Measurements from ENCODE around the gene DXO.

Gene DXO

DNA sequence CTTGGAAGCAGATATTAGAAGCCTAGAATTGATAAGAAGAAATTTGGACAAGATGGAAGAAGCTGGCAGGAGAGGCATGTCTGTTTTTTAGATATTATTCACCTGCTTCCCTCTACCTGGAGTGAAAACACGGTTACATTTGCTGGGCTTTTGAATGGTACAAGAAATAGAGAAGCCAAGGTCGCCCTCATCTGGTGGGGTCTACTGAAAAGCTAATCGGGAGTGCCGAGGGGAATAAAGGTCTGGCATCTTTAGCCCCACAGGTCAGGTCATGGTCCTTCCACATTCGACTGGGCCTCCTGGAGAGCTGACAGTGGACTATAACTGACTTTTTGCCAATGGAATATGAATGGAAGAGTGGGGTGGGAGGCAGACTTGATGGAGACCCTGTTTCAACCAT, 49.0 kb downstream of the DXO start:
- Histone ChIP-seq H3K79me2 (ENCODE audit: insufficient read depth, low read length) (no peaks in the 10 kb centered on the region), H3K9me3 (ENCODE audit: insufficient read depth, low read length) (no peaks in the 10 kb centered on the region), H3F3A (ENCODE audit: insufficient read depth) (no peaks in the 10 kb centered on the region), H3K9ac (ENCODE audit: low read length) (no peak overlapping the region), H4K20me1 (ENCODE audit: low read depth, low read length) (no peaks in the 10 kb centered on the region), H3K36me3 (ENCODE audit: low read length) (no peaks in the 10 kb centered on the region), H2AFZ (ENCODE audit: low read depth, low read length, severe bottlenecking) (no peak overlapping the region), H3K4me2 (ENCODE audit: low read depth, low read length, poor library complexity, severe bottlenecking) (no peak overlapping the region), H3K27ac (ENCODE audit: low read depth, low read length) (no peak overlapping the region), H3K9me2 (replicated peaks; ENCODE audit: insufficient read depth, low read length) (no peaks in the 10 kb centered on the region), H3K27me3 (ENCODE audit: low read length) (no peaks in the 10 kb centered on the region), H3K4me3 (ENCODE audit: insufficient read depth, low read length, poor library complexity, severe bottlenecking) (no peak overlapping the region)
- TF ChIP-seq EZH2phosphoT487 (conservative IDR thresholded peaks at IDR 0.05; ENCODE audit: low read length) = no peak
- peak; percentile 19 for TF ChIP-seq CTCF (IDR thresholded peaks at IDR 0.05; ENCODE audit: insufficient read depth, low read length, poor library complexity, severe bottlenecking)

DNA sequence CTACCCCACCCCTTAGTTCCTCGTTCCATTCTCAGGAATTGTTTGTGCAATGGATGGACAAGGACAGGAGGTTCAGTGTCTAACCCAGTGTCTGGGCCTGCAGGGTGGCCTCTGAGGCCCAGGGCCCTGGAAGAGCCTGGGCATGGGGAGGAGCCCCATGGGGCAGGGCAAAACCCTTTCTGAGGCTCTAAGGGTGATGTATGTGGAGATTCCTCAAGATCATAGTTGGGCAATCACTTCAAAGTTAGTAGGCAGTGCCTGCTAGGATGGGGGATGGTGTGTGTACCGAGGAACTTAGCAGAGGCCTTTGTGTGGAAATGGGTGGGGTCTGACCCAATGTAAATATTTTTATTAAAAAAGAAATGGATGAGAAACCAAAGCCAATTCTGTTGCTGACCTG, 51.1 kb downstream of the DXO start:
- Histone ChIP-seq H3K9me2 (replicated peaks; ENCODE audit: insufficient read depth, low read length) (no peaks in the 10 kb centered on the region), H2AFZ (ENCODE audit: low read depth, low read length, severe bottlenecking) (no peak overlapping the region), H3K9me3 (ENCODE audit: insufficient read depth, low read length) (no peaks in the 10 kb centered on the region), H3K4me3 (ENCODE audit: insufficient read depth, low read length, poor library complexity, severe bottlenecking) (no peak overlapping the region), H4K20me1 (ENCODE audit: low read depth, low read length) (no peaks in the 10 kb centered on the region), H3K9ac (ENCODE audit: low read length) (no peak overlapping the region), H3K27me3 (ENCODE audit: low read length) (no peaks in the 10 kb centered on the region), H3K36me3 (ENCODE audit: low read length) (no peaks in the 10 kb centered on the region), H3K4me2 (ENCODE audit: low read depth, low read length, poor library complexity, severe bottlenecking) (no peak overlapping the region), H3K79me2 (ENCODE audit: insufficient read depth, low read length) (no peaks in the 10 kb centered on the region), H3K27ac (ENCODE audit: low read depth, low read length) (no peak overlapping the region), H3F3A (ENCODE audit: insufficient read depth) (no peaks in the 10 kb centered on the region)
- TF ChIP-seq EZH2phosphoT487 (conservative IDR thresholded peaks at IDR 0.05; ENCODE audit: low read length) = no peak
- TF ChIP-seq CTCF (IDR thresholded peaks at IDR 0.05; ENCODE audit: insufficient read depth, low read length, poor library complexity, severe bottlenecking) = no peak

All from SU-DHL-6 (cell line).